ENCODE measurements around the gene ADCY3. TPM values are rescaled to one million over a fixed set of nuclear protein-coding genes. Genes with fewer than 3 reads are reported as not detected.

Gene ADCY3
- total and polyA plus RNA-seq, 9 of the 15 experiments (the other 6 are each of a cell fraction or from before 2014, with no cell fraction given) = 1.5 to 54.8 (median 26.3) TPM

- TF ChIP-seq, protein P1, sequence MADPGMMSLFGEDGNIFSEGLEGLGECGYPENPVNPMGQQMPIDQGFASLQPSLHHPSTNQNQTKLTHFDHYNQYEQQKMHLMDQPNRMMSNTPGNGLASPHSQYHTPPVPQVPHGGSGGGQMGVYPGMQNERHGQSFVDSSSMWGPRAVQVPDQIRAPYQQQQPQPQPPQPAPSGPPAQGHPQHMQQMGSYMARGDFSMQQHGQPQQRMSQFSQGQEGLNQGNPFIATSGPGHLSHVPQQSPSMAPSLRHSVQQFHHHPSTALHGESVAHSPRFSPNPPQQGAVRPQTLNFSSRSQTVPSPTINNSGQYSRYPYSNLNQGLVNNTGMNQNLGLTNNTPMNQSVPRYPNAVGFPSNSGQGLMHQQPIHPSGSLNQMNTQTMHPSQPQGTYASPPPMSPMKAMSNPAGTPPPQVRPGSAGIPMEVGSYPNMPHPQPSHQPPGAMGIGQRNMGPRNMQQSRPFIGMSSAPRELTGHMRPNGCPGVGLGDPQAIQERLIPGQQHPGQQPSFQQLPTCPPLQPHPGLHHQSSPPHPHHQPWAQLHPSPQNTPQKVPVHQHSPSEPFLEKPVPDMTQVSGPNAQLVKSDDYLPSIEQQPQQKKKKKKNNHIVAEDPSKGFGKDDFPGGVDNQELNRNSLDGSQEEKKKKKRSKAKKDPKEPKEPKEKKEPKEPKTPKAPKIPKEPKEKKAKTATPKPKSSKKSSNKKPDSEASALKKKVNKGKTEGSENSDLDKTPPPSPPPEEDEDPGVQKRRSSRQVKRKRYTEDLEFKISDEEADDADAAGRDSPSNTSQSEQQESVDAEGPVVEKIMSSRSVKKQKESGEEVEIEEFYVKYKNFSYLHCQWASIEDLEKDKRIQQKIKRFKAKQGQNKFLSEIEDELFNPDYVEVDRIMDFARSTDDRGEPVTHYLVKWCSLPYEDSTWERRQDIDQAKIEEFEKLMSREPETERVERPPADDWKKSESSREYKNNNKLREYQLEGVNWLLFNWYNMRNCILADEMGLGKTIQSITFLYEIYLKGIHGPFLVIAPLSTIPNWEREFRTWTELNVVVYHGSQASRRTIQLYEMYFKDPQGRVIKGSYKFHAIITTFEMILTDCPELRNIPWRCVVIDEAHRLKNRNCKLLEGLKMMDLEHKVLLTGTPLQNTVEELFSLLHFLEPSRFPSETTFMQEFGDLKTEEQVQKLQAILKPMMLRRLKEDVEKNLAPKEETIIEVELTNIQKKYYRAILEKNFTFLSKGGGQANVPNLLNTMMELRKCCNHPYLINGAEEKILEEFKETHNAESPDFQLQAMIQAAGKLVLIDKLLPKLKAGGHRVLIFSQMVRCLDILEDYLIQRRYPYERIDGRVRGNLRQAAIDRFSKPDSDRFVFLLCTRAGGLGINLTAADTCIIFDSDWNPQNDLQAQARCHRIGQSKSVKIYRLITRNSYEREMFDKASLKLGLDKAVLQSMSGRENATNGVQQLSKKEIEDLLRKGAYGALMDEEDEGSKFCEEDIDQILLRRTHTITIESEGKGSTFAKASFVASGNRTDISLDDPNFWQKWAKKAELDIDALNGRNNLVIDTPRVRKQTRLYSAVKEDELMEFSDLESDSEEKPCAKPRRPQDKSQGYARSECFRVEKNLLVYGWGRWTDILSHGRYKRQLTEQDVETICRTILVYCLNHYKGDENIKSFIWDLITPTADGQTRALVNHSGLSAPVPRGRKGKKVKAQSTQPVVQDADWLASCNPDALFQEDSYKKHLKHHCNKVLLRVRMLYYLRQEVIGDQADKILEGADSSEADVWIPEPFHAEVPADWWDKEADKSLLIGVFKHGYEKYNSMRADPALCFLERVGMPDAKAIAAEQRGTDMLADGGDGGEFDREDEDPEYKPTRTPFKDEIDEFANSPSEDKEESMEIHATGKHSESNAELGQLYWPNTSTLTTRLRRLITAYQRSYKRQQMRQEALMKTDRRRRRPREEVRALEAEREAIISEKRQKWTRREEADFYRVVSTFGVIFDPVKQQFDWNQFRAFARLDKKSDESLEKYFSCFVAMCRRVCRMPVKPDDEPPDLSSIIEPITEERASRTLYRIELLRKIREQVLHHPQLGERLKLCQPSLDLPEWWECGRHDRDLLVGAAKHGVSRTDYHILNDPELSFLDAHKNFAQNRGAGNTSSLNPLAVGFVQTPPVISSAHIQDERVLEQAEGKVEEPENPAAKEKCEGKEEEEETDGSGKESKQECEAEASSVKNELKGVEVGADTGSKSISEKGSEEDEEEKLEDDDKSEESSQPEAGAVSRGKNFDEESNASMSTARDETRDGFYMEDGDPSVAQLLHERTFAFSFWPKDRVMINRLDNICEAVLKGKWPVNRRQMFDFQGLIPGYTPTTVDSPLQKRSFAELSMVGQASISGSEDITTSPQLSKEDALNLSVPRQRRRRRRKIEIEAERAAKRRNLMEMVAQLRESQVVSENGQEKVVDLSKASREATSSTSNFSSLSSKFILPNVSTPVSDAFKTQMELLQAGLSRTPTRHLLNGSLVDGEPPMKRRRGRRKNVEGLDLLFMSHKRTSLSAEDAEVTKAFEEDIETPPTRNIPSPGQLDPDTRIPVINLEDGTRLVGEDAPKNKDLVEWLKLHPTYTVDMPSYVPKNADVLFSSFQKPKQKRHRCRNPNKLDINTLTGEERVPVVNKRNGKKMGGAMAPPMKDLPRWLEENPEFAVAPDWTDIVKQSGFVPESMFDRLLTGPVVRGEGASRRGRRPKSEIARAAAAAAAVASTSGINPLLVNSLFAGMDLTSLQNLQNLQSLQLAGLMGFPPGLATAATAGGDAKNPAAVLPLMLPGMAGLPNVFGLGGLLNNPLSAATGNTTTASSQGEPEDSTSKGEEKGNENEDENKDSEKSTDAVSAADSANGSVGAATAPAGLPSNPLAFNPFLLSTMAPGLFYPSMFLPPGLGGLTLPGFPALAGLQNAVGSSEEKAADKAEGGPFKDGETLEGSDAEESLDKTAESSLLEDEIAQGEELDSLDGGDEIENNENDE (IDR thresholded peaks at IDR 0.05; ENCODE audit: low read depth, low read length) = no peak
- TF ChIP-seq NRF1 (conservative IDR thresholded peaks at IDR 0.05 in 1 of 2, IDR thresholded peaks at IDR 0.05 in 1 of 2) (no peak), ZNF589 (CRISPR knock-in tag; IDR thresholded peaks at IDR 0.05; ENCODE audit: low read depth) (no peak)
- TF ChIP-seq, protein P2, sequence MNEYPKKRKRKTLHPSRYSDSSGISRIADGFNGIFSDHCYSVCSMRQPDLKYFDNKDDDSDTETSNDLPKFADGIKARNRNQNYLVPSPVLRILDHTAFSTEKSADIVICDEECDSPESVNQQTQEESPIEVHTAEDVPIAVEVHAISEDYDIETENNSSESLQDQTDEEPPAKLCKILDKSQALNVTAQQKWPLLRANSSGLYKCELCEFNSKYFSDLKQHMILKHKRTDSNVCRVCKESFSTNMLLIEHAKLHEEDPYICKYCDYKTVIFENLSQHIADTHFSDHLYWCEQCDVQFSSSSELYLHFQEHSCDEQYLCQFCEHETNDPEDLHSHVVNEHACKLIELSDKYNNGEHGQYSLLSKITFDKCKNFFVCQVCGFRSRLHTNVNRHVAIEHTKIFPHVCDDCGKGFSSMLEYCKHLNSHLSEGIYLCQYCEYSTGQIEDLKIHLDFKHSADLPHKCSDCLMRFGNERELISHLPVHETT (CRISPR knock-in tag; conservative IDR thresholded peaks at IDR 0.05 in 1 of 2, IDR thresholded peaks at IDR 0.05 in 1 of 2) = no peak
Observed at GRCh38 chr2:24821433-24821891, 98.6 kb downstream of the ADCY3 start (continued).
